Neutrophil (primary cell): ENCODE measurements around the gene SNX3.

ENCODE experiments used
- H3K27ac ChIP-seq: fragments of 200-600 bp; sonication (generic); 2 replicates; pipeline ENCODE4 v1.5.1; 2016; ENCODE audit warnings: mild to moderate bottlenecking, moderate library complexity
- H3K27me3 ChIP-seq: fragments of 200-600 bp; sonication (generic); 2 replicates; pipeline ENCODE4 v1.6.0; 2016; ENCODE audit warnings: mild to moderate bottlenecking
- H3K36me3 ChIP-seq: fragments of 200-600 bp; sonication (generic); 2 replicates; pipeline ENCODE4 v1.5.1; 2017
- H3K4me1 ChIP-seq, 2 experiments: fragments of 200-600 bp in 1 of 2; sonication (generic) in 1 of 2; 1 replicate in 1 of 2; 2 replicates in 1 of 2; pipeline versions ENCODE4 v1.5.1 to v1.6.1; 2013 to 2016; ENCODE audit warnings: low read depth in 1 of 2, low read length in 1 of 2, mild to moderate bottlenecking in 1 of 2, moderate library complexity in 1 of 2; ENCODE audit not compliant: control insufficient read depth in 1 of 2, insufficient read depth in 1 of 2
- H3K4me3 ChIP-seq, 2 experiments: fragments of 200-600 bp in 1 of 2; sonication (generic) in 1 of 2; 1 replicate in 1 of 2; 2 replicates in 1 of 2; pipeline ENCODE4 v1.5.1; 2013 to 2016; ENCODE audit warnings: low read depth in 1 of 2, low read length in 1 of 2, mild to moderate bottlenecking in 1 of 2, moderate library complexity in 1 of 2
- H3K9me3 ChIP-seq: fragments of 200-600 bp; sonication (generic); 2 replicates; pipeline ENCODE4 v1.5.1; 2016
- CTCF ChIP-seq: fragments of 200-600 bp; sonication (generic); IDR thresholded peaks from 2 replicates; pipeline ENCODE4 v1.5.1; 2016; ENCODE audit warnings: antibody characterized with exemption

The SNX3 gene

DNA sequence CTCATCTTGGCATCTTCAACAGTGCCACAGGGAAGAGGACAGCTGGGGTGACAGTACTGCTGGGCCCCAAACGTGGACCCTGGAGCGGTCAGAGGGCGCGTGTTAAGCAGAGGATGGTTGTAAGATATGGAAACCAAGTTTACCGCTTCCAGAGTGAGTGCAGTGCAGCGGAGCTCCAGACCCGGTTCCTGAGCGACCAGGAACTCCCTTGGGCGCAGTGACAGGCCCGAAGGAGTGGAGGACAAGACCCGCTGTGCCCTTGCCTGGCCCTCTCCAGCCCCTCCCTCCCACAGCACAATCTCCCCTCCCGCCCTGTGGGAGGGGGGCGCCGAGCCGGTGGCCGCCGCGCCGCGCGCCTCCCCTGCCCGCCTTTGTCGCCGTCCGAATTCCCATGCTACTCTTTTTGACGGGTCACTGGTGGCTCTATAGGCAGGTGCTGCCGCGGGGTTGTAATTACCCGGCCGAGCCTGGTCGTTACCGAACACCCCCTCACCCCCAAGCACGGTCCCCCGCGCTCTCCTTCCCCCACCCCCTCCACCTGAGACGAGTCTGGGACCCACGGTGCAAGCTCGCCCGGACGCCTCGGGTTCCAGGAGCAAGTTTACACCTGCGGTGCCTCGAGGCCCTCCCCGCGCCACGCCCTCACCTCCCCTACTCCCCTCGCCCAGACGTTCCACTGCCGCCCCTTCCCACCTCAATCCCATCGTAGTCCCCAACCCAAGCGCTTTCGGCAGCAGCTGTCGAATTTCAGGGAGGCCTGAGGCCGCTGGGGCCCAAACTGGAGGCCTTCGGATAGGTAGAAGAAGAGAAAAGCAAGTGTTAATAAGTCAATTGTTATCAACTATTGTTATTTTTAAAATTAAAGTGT is 91.1 kb downstream of the SNX3 start:
- Histone ChIP-seq H3K4me1 (peaks cover 56 to 69% of the 10 kb centered on the region in 2 experiments), H3K36me3 (no peaks in the 10 kb centered on the region), H3K9me3 (no peaks in the 10 kb centered on the region), H3K27ac (no peak overlapping the region), H3K4me3 (peak overlapping the region; percentile 54 to 61), H3K27me3 (peaks cover 100% of the 10 kb centered on the region)
- no peak for TF ChIP-seq CTCF

DNA sequence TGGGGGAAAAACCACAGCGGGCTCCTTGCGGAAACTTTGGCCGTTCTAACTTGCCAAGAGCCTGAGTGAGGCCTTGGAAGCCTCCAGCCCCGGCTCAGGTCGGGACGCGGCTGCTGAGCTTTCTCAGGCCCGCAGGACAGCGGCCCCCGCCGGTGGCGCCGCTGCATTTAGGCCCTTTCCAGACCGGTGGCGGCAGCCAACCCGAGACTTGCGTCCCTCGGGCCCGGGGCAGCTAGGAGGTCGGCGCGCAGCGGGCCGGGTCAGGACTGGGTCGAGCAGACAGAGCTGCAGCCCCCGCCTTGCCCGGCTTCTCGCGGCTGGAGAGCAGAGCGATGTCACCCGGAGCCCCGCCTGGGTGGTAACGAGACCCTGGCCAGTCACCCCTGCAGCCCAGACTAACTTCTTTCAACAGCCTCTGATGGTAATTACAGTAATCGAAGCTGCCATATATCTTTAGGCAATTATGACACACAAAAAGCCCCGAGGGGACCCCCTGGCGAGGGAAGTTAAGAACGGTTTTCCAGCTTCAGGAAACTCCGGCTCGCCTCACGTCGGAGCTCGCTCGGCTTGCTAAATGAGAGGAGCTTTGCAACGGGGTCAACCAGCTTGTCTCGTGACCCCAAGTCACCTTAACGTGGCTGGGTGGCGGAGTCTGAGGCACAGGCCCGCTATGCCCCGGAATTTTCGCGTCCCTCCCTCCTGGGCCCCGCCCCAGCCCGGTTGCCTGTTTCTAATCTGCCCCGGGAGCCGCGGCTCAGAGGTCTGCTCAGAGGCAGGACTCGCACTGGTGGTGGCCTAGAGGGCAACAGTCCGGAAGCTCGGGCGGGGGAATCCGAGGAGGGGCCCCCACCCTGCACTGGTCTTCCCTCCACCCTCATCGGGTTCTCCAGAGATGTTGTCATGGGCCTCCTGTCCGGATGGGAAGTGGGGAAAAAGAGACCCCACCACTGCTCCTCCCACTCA is 92.1 kb downstream of the SNX3 start:
- Histone ChIP-seq H3K27me3 (peaks cover 100% of the 10 kb centered on the region), H3K36me3 (no peaks in the 10 kb centered on the region), H3K9me3 (no peaks in the 10 kb centered on the region), H3K27ac (no peak overlapping the region), H3K4me3 (peak overlapping the region; percentile 54 to 61), H3K4me1 (peaks cover 51 to 64% of the 10 kb centered on the region in 2 experiments)
- TF ChIP-seq CTCF: no peak

- no peaks in the 10 kb centered on the region for H3K36me3 ChIP-seq
- H3K4me3 ChIP-seq: peak overlapping the region; percentile 54 to 61
These were observed 92.8 kb downstream of the SNX3 start for GRCh38 chr6:108168090-108168463.

DNA sequence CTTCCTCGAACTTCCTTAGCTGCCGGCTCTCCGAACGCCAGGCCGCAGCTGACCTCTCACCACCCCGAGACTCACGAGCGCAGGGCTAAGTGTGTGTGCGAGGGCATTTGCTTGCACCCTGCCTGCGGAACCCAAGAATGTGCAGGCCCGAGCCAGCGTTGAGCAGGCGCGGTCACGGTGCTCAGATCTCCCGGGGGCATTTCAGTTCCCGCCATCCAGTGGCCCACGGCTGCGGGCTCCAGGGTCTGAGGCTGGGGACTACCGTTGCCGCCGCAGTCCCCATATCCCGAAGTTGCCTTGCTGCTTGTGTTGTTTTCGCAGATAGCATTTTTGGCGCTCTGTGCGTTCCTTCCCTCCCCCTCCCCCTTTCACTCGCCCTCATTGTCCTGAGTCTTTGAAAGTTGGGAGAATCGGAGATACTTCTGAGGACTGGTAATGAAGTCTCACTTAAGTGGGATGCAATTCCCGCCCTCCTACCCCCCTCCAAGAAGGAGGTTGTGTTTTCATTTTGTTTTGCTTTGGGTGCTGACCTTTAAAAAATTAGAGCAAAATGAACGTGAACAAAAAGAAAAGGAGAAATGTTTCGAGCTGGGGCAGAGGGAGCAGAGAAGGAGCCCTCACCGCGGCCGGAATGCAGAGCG is 93.3 kb downstream of the SNX3 start:
- Histone ChIP-seq H3K9me3 (no peaks in the 10 kb centered on the region), H3K4me1 (peaks cover 51 to 64% of the 10 kb centered on the region in 2 experiments), H3K4me3 (peak overlapping the region; percentile 54 to 61), H3K27me3 (peaks cover 100% of the 10 kb centered on the region), H3K27ac (no peak overlapping the region), H3K36me3 (no peaks in the 10 kb centered on the region)
- no peak for TF ChIP-seq CTCF

More at GRCh38 chr6:108168090-108168463, 92.8 kb downstream of the SNX3 start:
- no peak for TF ChIP-seq CTCF
- Histone ChIP-seq H3K27me3 (peaks cover 100% of the 10 kb centered on the region), H3K27ac (no peak overlapping the region), H3K9me3 (no peaks in the 10 kb centered on the region), H3K4me1 (peaks cover 51 to 64% of the 10 kb centered on the region in 2 experiments)
